Spinal cord (tissue), 10 donors: ENCODE data around the gene NPRL2. TPM values are rescaled to one million over a fixed set of nuclear protein-coding genes. Genes with fewer than 3 reads are reported as not detected.

Source experiments
- DNase-seq, 6 donors: peaks; one replicate each; pipeline versions ENCODE4 v3.0.0 to v3.0.0-alpha.2; 2013 to 2015; ENCODE audit warnings: low spot score in 6 of 6, low read depth in 4 of 6
- H3K27ac ChIP-seq: one replicate; pipeline ENCODE4 v1.5.1; 2013; ENCODE audit warnings: low read depth, low read length, control low read depth
- H3K27me3 ChIP-seq: one replicate; pipeline ENCODE4 v1.6.1; 2013; ENCODE audit warnings: low read length; ENCODE audit not compliant: control insufficient read depth, insufficient read depth
- H3K36me3 ChIP-seq: one replicate; pipeline ENCODE4 v1.6.1; 2013; ENCODE audit warnings: low read length; ENCODE audit not compliant: control insufficient read depth, insufficient read depth
- H3K4me1 ChIP-seq: one replicate; pipeline ENCODE4 v1.6.1; 2013; ENCODE audit warnings: low read length; ENCODE audit not compliant: control insufficient read depth, insufficient read depth
- H3K4me3 ChIP-seq: one replicate; pipeline ENCODE4 v1.5.1; 2013; ENCODE audit warnings: low read depth, low read length, control low read depth
- H3K9me3 ChIP-seq: one replicate; pipeline ENCODE4 v1.6.1; 2013; ENCODE audit warnings: low read length; ENCODE audit not compliant: control insufficient read depth, insufficient read depth
- WGBS: methylation state at CpG from one replicate; pipeline ENCODE4 v1.1.5; 2013; ENCODE audit warnings: missing lambda C conversion rate; ENCODE audit not compliant: insufficient coverage; 5-methylcytosine and 5-hydroxymethylcytosine counted together
- polyA plus RNA-seq, 2 donors: library from polyadenylated mRNA; unstranded; fragments of 120-200 nt; gene quantifications; one replicate each; pipeline ENCODE4 v1.2.1, GENCODE V29; 2013; ENCODE audit not compliant: insufficient read length in 2 of 2
- total RNA-seq, 2 donors: library from RNA; depleted of rRNA in 1 of 2; stranded (reverse); fragments of 120-200 nt in 1 of 2; fragments of >200 nt in 1 of 2; gene quantifications; one replicate each; pipeline versions ENCODE4 v1.2.3 to v1.2.4, GENCODE V29; 2013 to 2014
- donor health status: healthy.

NPRL2 gene
- total and polyA plus RNA-seq, 4 donors, result 22.6 to 43.8 (median 37.0) TPM

- Histone ChIP-seq H3K27ac (peak overlapping the region; percentile 48), H3K4me1 (peaks cover 66% of the 10 kb centered on the region), H3K36me3 (peaks cover 47% of the 10 kb centered on the region), H3K9me3 (no peaks in the 10 kb centered on the region), H3K27me3 (no peaks in the 10 kb centered on the region), H3K4me3 (no peak overlapping the region)
- peak in 2 of 6 donors; percentile 54 to 81 for DNase-seq
- WGBS, result 41% methylated on average over 24 of the region's 25 CpGs
Measured at GRCh38 chr3:50388016-50388719, 37.6 kb upstream of the NPRL2 start.

GRCh38 chr3:50385754-50386153 lies 35.2 kb upstream of the NPRL2 start:
- no peaks in the 10 kb centered on the region for H3K27me3 ChIP-seq
- no peak overlapping the region for H3K4me3 ChIP-seq
- peaks cover 31% of the 10 kb centered on the region for H3K36me3 ChIP-seq
- WGBS, result no CpG with 5 or more reads among the region's 13 CpGs
- DNase-seq, result peak in 1 of 6 donors; percentile 64
- H3K9me3 ChIP-seq, result no peaks in the 10 kb centered on the region
- peaks cover 64% of the 10 kb centered on the region for H3K4me1 ChIP-seq
- no peak overlapping the region for H3K27ac ChIP-seq

- no peak for DNase-seq
- Histone ChIP-seq H3K27ac (no peak overlapping the region), H3K36me3 (peaks cover 46% of the 10 kb centered on the region), H3K9me3 (no peaks in the 10 kb centered on the region), H3K4me3 (no peak overlapping the region), H3K4me1 (peaks cover 51% of the 10 kb centered on the region), H3K27me3 (no peaks in the 10 kb centered on the region)
- WGBS, result 84% methylated on average over 6 of the region's 6 CpGs
Measured at GRCh38 chr3:50383750-50384149, 33.2 kb upstream of the NPRL2 start.

GRCh38 chr3:50382722-50383121 lies 32.1 kb upstream of the NPRL2 start:
- Histone ChIP-seq H3K27me3 (no peaks in the 10 kb centered on the region), H3K4me3 (no peak overlapping the region), H3K27ac (no peak overlapping the region), H3K9me3 (no peaks in the 10 kb centered on the region), H3K4me1 (peaks cover 41% of the 10 kb centered on the region), H3K36me3 (peaks cover 56% of the 10 kb centered on the region)
- WGBS, result 82% methylated on average over 11 of the region's 12 CpGs
- DNase-seq, result no peak

- DNase-seq, result peak in 1 of 6 donors; percentile 55
- Histone ChIP-seq H3K36me3 (peaks cover 53% of the 10 kb centered on the region), H3K27me3 (no peaks in the 10 kb centered on the region), H3K4me3 (no peak overlapping the region), H3K27ac (no peak overlapping the region), H3K9me3 (no peaks in the 10 kb centered on the region), H3K4me1 (peaks cover 34% of the 10 kb centered on the region)
- WGBS, result 87% methylated on average over 4 of the region's 4 CpGs
Measured at GRCh38 chr3:50381383-50381782, 30.8 kb upstream of the NPRL2 start.

GRCh38 chr3:50380405-50381085 lies 30.0 kb upstream of the NPRL2 start:
- DNase-seq, result no peak
- Histone ChIP-seq H3K27me3 (no peaks in the 10 kb centered on the region), H3K36me3 (peaks cover 59% of the 10 kb centered on the region), H3K27ac (no peak overlapping the region), H3K4me3 (no peak overlapping the region), H3K9me3 (no peaks in the 10 kb centered on the region), H3K4me1 (peaks cover 32% of the 10 kb centered on the region)
- 87% methylated on average over 16 of the region's 17 CpGs for WGBS

- H3K4me1 ChIP-seq, result peaks cover 22% of the 10 kb centered on the region
- H3K4me3 ChIP-seq, result no peak overlapping the region
- DNase-seq, result no peak
- peaks cover 64% of the 10 kb centered on the region for H3K36me3 ChIP-seq
- WGBS, result 86% methylated on average over 17 of the region's 17 CpGs
- no peaks in the 10 kb centered on the region for H3K9me3 ChIP-seq
- H3K27me3 ChIP-seq, result no peaks in the 10 kb centered on the region
- H3K27ac ChIP-seq, result no peak overlapping the region
Measured at GRCh38 chr3:50378757-50379156, 28.2 kb upstream of the NPRL2 start.

- H3K27me3 ChIP-seq, result no peaks in the 10 kb centered on the region
- 89% methylated on average over 5 of the region's 6 CpGs for WGBS
- no peaks in the 10 kb centered on the region for H3K9me3 ChIP-seq
- no peak overlapping the region for H3K27ac ChIP-seq
- no peak overlapping the region for H3K4me3 ChIP-seq
- DNase-seq, result no peak
- H3K36me3 ChIP-seq, result peaks cover 60% of the 10 kb centered on the region
- peaks cover 23% of the 10 kb centered on the region for H3K4me1 ChIP-seq
Measured at GRCh38 chr3:50378024-50378423, 27.4 kb upstream of the NPRL2 start.

GRCh38 chr3:50375258-50375931 lies 24.8 kb upstream of the NPRL2 start:
- Histone ChIP-seq H3K36me3 (peaks cover 60% of the 10 kb centered on the region), H3K27me3 (no peaks in the 10 kb centered on the region), H3K27ac (no peak overlapping the region), H3K4me3 (no peak overlapping the region), H3K9me3 (no peaks in the 10 kb centered on the region), H3K4me1 (peaks cover 24% of the 10 kb centered on the region)
- no peak for DNase-seq
- WGBS, result 73% methylated on average over 7 of the region's 7 CpGs
